ENCODE results near the gene CDK6.

DNA sequence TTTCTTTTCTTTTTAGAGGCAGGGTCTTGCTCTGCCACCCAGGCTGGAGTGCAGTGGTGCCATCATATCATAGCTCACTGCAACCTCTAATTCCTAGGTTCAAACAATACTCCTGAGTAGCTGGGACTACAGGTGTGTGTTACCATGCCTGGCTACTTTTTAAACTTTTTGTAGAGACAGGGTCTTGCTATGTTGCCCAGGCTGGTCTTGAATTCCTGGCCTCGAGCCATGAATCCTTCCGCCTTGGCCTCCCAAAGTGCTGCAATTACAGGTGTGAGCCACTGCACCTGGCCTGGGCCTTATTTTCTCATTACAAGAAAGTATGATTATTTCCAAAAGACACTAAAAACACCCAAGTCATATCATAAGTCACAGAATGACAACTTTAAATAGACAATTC lies 106.6 kb downstream of the CDK6 start:
- TF ChIP-seq RAD21 (IDR thresholded peaks at IDR 0.05) (no peak), SP1 (IDR thresholded peaks at IDR 0.05) (no peak), GABPA (IDR thresholded peaks at IDR 0.05 in 1 of 2, conservative IDR thresholded peaks at IDR 0.05 in 1 of 2) (no peak), YY1 (IDR thresholded peaks at IDR 0.05) (no peak), JUND (IDR thresholded peaks at IDR 0.05) (no peak)
- TF ChIP-seq, protein P1, sequence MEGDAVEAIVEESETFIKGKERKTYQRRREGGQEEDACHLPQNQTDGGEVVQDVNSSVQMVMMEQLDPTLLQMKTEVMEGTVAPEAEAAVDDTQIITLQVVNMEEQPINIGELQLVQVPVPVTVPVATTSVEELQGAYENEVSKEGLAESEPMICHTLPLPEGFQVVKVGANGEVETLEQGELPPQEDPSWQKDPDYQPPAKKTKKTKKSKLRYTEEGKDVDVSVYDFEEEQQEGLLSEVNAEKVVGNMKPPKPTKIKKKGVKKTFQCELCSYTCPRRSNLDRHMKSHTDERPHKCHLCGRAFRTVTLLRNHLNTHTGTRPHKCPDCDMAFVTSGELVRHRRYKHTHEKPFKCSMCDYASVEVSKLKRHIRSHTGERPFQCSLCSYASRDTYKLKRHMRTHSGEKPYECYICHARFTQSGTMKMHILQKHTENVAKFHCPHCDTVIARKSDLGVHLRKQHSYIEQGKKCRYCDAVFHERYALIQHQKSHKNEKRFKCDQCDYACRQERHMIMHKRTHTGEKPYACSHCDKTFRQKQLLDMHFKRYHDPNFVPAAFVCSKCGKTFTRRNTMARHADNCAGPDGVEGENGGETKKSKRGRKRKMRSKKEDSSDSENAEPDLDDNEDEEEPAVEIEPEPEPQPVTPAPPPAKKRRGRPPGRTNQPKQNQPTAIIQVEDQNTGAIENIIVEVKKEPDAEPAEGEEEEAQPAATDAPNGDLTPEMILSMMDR (IDR thresholded peaks at IDR 0.05; ENCODE audit: low read depth, low read length, missing input control), result no peak
- TF ChIP-seq, protein P2, sequence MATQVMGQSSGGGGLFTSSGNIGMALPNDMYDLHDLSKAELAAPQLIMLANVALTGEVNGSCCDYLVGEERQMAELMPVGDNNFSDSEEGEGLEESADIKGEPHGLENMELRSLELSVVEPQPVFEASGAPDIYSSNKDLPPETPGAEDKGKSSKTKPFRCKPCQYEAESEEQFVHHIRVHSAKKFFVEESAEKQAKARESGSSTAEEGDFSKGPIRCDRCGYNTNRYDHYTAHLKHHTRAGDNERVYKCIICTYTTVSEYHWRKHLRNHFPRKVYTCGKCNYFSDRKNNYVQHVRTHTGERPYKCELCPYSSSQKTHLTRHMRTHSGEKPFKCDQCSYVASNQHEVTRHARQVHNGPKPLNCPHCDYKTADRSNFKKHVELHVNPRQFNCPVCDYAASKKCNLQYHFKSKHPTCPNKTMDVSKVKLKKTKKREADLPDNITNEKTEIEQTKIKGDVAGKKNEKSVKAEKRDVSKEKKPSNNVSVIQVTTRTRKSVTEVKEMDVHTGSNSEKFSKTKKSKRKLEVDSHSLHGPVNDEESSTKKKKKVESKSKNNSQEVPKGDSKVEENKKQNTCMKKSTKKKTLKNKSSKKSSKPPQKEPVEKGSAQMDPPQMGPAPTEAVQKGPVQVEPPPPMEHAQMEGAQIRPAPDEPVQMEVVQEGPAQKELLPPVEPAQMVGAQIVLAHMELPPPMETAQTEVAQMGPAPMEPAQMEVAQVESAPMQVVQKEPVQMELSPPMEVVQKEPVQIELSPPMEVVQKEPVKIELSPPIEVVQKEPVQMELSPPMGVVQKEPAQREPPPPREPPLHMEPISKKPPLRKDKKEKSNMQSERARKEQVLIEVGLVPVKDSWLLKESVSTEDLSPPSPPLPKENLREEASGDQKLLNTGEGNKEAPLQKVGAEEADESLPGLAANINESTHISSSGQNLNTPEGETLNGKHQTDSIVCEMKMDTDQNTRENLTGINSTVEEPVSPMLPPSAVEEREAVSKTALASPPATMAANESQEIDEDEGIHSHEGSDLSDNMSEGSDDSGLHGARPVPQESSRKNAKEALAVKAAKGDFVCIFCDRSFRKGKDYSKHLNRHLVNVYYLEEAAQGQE (IDR thresholded peaks at IDR 0.05), result no peak
- TF ChIP-seq, protein P3, sequence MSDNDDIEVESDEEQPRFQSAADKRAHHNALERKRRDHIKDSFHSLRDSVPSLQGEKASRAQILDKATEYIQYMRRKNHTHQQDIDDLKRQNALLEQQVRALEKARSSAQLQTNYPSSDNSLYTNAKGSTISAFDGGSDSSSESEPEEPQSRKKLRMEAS (IDR thresholded peaks at IDR 0.05), result no peak
- TF ChIP-seq, protein P4, sequence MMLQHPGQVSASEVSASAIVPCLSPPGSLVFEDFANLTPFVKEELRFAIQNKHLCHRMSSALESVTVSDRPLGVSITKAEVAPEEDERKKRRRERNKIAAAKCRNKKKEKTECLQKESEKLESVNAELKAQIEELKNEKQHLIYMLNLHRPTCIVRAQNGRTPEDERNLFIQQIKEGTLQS (IDR thresholded peaks at IDR 0.05), result no peak

Measured in liver (tissue), 3 donors.